HG03097 (cell line): ENCODE results near the gene SPHK1.
A peak's percentile ranks its signal among the peaks of the same experiment; 100 is the strongest.
"Not testable (repeated sequence)": the region's sequence is repeated elsewhere in the genome, so short reads cannot be mapped to it uniquely, and the experiment has no call there.

ENCODE experiments used
- ATAC-seq: cut with Tn5 transposase; IDR thresholded peaks from one replicate; pipeline ENCODE4 v1.9.1; 2021; ENCODE audit not compliant: unreplicated experiment, low FRiP score

SPHK1 gene

DNA sequence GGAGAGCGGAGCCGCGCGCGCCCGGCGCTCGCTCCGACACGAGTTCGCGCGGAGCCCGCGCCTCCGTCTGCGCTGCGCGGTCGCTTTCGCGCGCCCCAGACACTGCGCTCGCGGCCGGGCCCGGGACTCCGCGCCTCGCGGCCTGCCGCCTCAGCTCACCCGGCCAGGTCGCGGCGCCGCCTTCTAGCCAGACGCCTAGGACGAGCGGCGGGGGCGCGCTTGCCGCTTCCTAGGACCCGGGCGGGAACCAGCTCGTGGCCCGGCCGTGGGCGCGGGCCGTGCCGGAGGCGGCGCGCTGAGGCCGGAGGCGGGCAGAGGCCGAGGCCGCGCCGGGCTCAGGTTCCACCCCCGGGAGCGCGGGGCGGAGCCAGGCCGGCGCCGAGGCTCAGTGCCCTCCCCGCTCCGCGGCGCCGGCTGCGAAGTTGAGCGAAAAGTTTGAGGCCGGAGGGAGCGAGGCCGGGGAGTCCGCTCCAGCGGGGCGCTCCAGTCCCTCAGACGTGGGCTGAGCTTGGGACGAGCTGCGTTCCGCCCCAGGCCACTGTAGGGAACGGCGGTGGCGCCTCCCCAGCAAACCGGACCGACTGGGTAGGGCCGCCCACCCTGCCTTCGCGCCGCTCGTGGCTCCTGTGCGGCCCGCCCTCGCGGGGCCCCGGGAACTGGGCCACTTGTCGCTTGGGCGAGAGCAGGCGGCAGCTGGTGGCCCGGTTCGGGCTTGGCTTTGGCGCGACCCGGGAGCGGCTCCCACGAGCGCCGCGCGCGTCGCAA is at the start of gene SPHK1:
SPHK1 (plus strand) TSS at position 388 of the 765 bp plus-strand sequence. CDS start 1,036 bp downstream, outside the sequence.
- no peak for ATAC-seq

- ATAC-seq = no peak
These were observed 48.6 kb upstream of the SPHK1 start for GRCh38 chr17:76335716-76336381.

- no peak for ATAC-seq
These were observed 47.5 kb upstream of the SPHK1 start for GRCh38 chr17:76336756-76337412.

DNA sequence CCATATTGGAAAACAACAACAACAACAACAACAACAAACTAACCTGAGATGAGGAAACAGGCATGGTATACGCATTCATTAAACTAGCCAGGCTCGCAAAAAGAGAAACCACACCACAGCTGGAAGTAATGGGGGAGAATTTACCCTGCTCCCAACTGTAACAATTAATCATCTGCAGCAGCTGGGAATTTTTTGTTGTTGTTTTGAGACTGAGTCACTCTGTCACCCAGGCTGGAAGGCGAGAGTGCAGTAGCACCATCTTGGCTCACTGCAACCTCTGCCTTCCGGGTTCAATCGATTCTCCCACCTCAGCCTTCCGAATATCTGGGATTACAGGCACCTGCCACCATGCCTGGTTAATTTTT is 47.0 kb upstream of the SPHK1 start:
- no peak for ATAC-seq

DNA sequence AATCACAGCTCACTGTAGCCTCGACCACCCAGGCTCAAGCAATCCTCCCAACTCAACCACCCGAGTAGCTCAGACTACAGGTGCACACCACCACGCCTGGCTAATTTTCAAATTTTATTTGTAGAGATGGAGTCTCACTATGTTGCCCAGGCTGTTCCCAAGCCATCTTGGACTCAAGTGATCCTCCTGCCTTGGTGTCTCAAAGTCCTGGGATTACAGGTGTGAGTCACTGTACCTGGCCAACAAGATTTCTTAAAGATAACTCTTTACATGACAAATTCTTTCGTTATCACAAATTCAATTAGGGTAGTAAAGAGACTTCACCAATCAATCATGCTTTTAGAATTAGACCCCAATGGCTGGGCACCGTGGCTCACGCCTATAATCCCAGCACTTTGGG is 43.1 kb upstream of the SPHK1 start:
- ATAC-seq = no peak

DNA sequence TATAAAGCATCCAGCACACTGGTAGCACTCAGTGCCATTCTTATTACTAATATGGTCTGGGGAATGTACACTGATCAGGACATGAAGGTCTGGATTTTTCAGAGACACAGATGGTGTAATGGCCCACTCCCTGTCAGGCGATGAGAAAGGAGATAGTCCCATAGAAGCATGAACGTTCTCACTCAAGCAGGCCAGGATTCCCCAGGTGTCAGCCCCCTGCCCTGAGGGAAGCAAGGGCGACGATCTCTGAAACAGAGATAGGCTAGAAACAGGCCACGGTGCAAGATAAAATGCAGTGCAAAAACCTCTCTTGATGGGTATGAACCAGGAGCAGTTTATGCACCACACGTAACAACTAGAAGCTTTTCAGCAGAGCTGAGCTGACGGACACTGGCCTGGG is 41.3 kb upstream of the SPHK1 start:
- no peak for ATAC-seq

GRCh38 chr17:76345377-76345974 is 38.9 kb upstream of the SPHK1 start:
- no peak for ATAC-seq

- ATAC-seq = not testable (repeated sequence)
These were observed 37.5 kb upstream of the SPHK1 start for GRCh38 chr17:76346936-76347335.

- ATAC-seq = no peak
These were observed 33.9 kb upstream of the SPHK1 start for GRCh38 chr17:76350463-76350862.

GRCh38 chr17:76351526-76352071 is 32.8 kb upstream of the SPHK1 start:
- ATAC-seq = no peak

- peak; percentile 12 for ATAC-seq
These were observed 31.3 kb upstream of the SPHK1 start for GRCh38 chr17:76353004-76353598.

GRCh38 chr17:76353599-76354316 is 30.7 kb upstream of the SPHK1 start, which contains the start of gene PRPSAP1:
PRPSAP1 (minus strand) TSS chr17:76353916; CDS start chr17:76353703, 213 bp downstream.
- peak; percentile 89 for ATAC-seq

DNA sequence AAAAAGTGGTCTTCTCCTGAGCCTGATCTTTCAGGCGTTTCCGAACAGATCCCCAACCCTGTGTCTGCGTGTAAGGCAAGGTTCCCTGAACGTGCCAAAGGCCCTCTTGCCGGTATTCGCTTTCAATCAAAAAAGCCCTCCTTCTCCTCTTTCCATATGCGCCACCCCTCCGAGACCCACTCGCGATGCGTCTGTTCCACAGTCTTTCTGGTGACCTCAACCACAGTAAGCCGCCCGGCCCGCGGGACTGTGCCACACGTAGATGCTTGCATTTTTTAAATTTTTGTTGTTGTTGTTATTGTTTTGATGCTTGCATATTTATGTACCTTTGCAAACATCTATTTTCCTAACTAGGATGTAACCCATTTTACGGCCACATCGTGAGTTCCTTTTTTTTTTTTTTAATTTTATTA is 30.1 kb upstream of the SPHK1 start:
- ATAC-seq = peak; percentile 2

DNA sequence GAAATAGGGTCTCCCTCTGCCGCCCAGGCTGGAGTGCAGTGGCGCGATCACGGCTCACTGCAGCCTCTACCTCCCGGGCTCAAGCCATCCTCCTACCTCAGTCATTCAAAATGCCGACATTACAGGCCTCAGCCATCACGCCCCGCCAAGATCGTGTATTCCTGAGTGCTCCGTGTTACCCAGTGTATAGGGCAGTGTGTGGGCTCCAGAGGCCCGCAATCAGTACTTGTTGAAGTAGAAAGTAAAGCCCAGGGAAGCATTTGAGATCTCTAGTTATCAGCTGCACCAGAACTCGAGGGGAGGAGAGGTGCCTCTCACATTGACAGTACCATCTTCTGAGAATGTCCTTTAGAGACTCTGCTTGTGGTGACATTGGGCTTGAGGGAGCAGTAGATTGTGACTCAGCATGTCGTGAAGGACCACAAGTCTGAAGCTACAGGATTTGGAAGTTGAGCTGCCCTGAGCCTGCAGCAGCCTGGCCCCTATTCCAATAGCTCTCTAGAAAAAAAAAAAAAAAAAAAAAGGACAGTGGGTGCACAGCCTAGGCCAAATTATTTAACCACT is 29.6 kb upstream of the SPHK1 start:
- ATAC-seq = no peak

DNA sequence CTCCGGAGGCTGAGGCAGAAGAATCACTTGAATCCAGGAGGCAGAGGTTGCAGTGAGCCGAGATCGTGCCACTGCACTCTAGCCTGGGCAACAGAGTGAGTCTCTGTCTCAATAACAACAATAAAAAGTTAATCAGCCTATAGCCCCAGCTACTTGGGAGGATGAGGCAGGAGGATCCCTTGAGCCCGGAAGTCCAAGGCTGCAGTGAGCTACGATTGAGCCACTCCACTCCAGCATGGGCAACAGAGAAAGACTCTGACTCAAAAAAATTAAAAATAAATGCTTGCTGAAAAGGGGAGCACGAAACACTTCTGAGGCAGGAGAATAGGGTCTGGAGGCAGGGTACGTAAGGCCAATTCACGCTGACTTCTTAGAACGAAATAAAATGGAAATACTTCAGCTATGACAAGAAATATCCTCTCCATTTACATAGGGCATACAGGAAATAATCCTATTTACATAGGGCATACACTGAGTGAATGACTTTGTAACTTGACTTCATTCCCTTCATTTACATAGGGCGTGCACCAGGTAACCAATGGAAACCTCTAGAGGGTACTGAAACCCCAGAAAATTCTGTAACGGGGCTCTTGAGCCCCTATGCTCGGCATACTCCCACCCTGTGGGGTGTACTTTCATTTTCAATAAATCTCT is 27.5 kb upstream of the SPHK1 start:
- ATAC-seq = no peak

DNA sequence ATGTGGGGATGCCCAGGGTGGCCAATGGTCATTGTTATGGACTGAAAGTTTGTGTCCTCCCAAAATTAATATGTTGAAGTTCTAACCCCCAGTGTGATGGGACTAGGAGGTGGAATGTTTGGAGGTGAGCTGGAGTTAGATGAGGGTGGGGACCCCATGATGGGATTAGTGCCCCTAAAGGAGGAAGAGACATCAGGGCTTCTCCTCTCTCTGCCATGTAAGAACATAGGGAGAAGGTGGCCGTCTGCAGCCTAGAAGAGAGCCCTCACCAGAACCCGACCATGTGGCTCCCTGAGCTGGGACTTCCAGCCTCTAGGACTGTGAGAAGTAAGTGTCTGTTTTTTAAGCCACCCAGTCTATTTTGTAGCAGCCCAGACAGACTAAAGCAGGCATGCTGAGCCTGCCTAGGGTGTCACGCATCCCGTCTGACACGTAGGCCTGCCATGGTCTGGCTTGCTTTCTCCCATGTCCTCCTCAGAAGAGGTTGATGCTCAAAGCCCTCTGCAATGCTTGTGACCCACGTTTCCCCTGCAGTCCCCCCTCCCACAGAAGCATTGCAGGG is 26.7 kb upstream of the SPHK1 start:
- ATAC-seq = no peak

DNA sequence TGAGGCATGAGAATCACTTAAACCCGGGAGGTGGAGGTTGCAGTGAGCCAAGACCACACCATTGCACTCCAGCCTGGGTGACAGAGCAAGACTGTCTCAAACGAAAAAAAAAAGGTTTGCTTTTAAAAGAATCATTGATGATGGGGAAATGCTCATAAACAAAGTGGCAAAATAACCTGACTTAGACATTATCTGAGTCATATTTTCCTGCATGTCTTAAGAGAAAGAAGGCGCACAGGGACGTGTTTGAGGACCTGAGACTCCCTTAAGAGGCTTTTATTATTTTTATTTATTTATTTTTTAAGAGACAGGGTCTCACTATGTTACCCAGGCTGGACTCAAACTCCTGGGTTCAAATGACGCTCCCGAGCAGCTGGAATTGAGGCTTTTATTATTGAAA is 25.0 kb upstream of the SPHK1 start:
- ATAC-seq = no peak

- ATAC-seq = not testable (repeated sequence)
These were observed 24.6 kb upstream of the SPHK1 start for GRCh38 chr17:76359776-76360175.

GRCh38 chr17:76360461-76360860 is 23.9 kb upstream of the SPHK1 start:
- no peak for ATAC-seq
